Panc1 (cell line): ENCODE data around the gene HS6ST3. TPM values are rescaled to one million over a fixed set of nuclear protein-coding genes. Genes with fewer than 3 reads are reported as not detected.

ENCODE experiments used
- ATAC-seq: fragments of 200-7000 bp; cut with Tn5 transposase; 2 replicates; pipeline ENCODE4 v1.9.1; 2020; ENCODE audit warnings: mild to moderate bottlenecking, moderate library complexity
- BruUV-seq: library from RNA; stranded (reverse); fragments of 400-500 nt; replicated peaks from 2 replicates; lab custom pipeline; 2021; lab: Mats Ljungman, UMichigan
- CTCF ChIA-PET: fragments of 300-600 bp; sonication (Branson Sonifier 250); formaldehyde crosslinking; loops from one replicate; lab custom pipeline; 2022; ENCODE audit warnings: antibody characterized with exemption; lab: Charles Lee
- POLR2A ChIA-PET: fragments of 300-600 bp; sonication (Branson Sonifier 250); formaldehyde crosslinking; loops from one replicate; lab custom pipeline; 2022; ENCODE audit warnings: antibody characterized with exemption; lab: Charles Lee
- DNase-seq: peaks from one replicate; pipeline ENCODE4 v3.0.0-alpha.2; 2010; ENCODE audit warnings: low read depth, low spot score
- H3K27ac ChIP-seq: 2 replicates; pipeline ENCODE4 v1.5.1; 2011; ENCODE audit warnings: mild to moderate bottlenecking, low read length, inconsistent platforms
- H3K27me3 ChIP-seq: fragments of 200-500 bp; sonication (Bioruptor generic); 2 replicates; pipeline ENCODE4 v1.6.0; 2014; ENCODE audit warnings: low read length, inconsistent platforms; ENCODE audit not compliant: control insufficient read depth, insufficient read depth
- H3K36me3 ChIP-seq: fragments of 200-500 bp; sonication (Bioruptor generic); 2 replicates; pipeline ENCODE4 v1.5.1; 2014; ENCODE audit warnings: inconsistent platforms, mild to moderate bottlenecking, low read length, moderate library complexity; ENCODE audit not compliant: control insufficient read depth, insufficient read depth
- H3K4me1 ChIP-seq: 2 replicates; pipeline ENCODE4 v1.5.1; 2011; ENCODE audit warnings: inconsistent platforms, mild to moderate bottlenecking, low read length, moderate library complexity; ENCODE audit not compliant: control insufficient read depth, insufficient read depth
- H3K4me3 ChIP-seq, 2 experiments: 2 replicates each; pipeline ENCODE4 v1.5.1; 2011 to 2012; ENCODE audit warnings: low read depth in 2 of 2, low read length in 2 of 2, mild to moderate bottlenecking in 2 of 2, inconsistent platforms in 1 of 2, moderate library complexity in 1 of 2
- H3K9me3 ChIP-seq: fragments of 200-500 bp; sonication (Bioruptor generic); 2 replicates; pipeline ENCODE4 v1.5.1; 2014; ENCODE audit warnings: low read depth, mild to moderate bottlenecking, inconsistent platforms, low read length, moderate library complexity; ENCODE audit not compliant: control insufficient read depth, insufficient read depth
- POLR2AphosphoS5 ChIP-seq: IDR thresholded peaks from 2 replicates; pipeline ENCODE4 v1.6.1; 2012; ENCODE audit warnings: mild to moderate bottlenecking, low read depth, low read length, moderate library complexity
- SIN3A ChIP-seq: IDR thresholded peaks from 2 replicates; pipeline ENCODE4 v1.6.1; 2012; ENCODE audit warnings: low read depth, mild to moderate bottlenecking, low read length, moderate library complexity, borderline replicate concordance; ENCODE audit not compliant: insufficient read depth
- TCF7L2 ChIP-seq: IDR thresholded peaks from 2 replicates; pipeline ENCODE4 v1.6.1; 2011; ENCODE audit warnings: mild to moderate bottlenecking, low read depth, low read length, inconsistent platforms
- in situ Hi-C: cut with HindIII; loops from 2 replicates; pipeline ENCODE4 v1.10.0; 2016; ENCODE audit warnings: low sequenced_read_pairs, low pct_unique_long_range_greater_than_20kb
- intact Hi-C: fragments of 100-400 bp; cut with micrococcal nuclease; formaldehyde crosslinking; loops from one replicate; pipeline ENCODE4 v1.10.0; 2022; ENCODE audit not compliant: unreplicated experiment
- total RNA-seq: library from RNA; stranded (reverse); gene quantifications from one replicate; pipeline ENCODE4 v1.2.1, GENCODE V29; 2021; ENCODE audit not compliant: unreplicated experiment
- TF ChIP-seq, protein P1 (sequence below): fragments of 450-650 bp; IDR thresholded peaks from 2 replicates; pipeline ENCODE4 v1.5.1; 2017; ENCODE audit warnings: mild to moderate bottlenecking
- TF ChIP-seq, protein P2 (sequence below), 2 experiments: IDR thresholded peaks; 2 replicates each; pipeline ENCODE4 v1.6.1; 2011 to 2012; ENCODE audit warnings: low read depth in 2 of 2, control low read depth in 1 of 2, low read length in 1 of 2, mild to moderate bottlenecking in 1 of 2, moderate library complexity in 1 of 2; ENCODE audit not compliant: insufficient read depth in 1 of 2

HS6ST3 gene
- total RNA-seq, 1 experiment from 2014 or later: 0.13 TPM

GRCh38 chr13:96768524-96768923 lies 678.6 kb downstream of the HS6ST3 start:
- ATAC-seq (no peak), DNase-seq (no peak)
- intact Hi-C loops: no loop called here
- H3K9me3 ChIP-seq: no peaks in the 10 kb centered on the region
- CTCF ChIA-PET: no interaction called here
- no peaks in the 10 kb centered on the region for H3K4me1 ChIP-seq
- H3K27me3 ChIP-seq: no peaks in the 10 kb centered on the region
- TF ChIP-seq, protein P1, sequence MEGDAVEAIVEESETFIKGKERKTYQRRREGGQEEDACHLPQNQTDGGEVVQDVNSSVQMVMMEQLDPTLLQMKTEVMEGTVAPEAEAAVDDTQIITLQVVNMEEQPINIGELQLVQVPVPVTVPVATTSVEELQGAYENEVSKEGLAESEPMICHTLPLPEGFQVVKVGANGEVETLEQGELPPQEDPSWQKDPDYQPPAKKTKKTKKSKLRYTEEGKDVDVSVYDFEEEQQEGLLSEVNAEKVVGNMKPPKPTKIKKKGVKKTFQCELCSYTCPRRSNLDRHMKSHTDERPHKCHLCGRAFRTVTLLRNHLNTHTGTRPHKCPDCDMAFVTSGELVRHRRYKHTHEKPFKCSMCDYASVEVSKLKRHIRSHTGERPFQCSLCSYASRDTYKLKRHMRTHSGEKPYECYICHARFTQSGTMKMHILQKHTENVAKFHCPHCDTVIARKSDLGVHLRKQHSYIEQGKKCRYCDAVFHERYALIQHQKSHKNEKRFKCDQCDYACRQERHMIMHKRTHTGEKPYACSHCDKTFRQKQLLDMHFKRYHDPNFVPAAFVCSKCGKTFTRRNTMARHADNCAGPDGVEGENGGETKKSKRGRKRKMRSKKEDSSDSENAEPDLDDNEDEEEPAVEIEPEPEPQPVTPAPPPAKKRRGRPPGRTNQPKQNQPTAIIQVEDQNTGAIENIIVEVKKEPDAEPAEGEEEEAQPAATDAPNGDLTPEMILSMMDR: no peak
- TF ChIP-seq TCF7L2 (no peak), SIN3A (no peak)
- no TSS peak for BruUV-seq
- no peak overlapping the region for H3K4me3 ChIP-seq
- in situ Hi-C loops: no loop called here
- POLR2A ChIA-PET: no interaction called here
- no peaks in the 10 kb centered on the region for H3K36me3 ChIP-seq
- no peak overlapping the region for H3K27ac ChIP-seq

GRCh38 chr13:96769874-96770273 lies 680.0 kb downstream of the HS6ST3 start:
- Histone ChIP-seq H3K36me3 (no peaks in the 10 kb centered on the region), H3K27ac (no peak overlapping the region), H3K9me3 (no peaks in the 10 kb centered on the region), H3K4me1 (no peaks in the 10 kb centered on the region), H3K27me3 (no peaks in the 10 kb centered on the region), H3K4me3 (no peak overlapping the region)
- no peak for TF ChIP-seq SIN3A
- no peak for TF ChIP-seq POLR2AphosphoS5
- TF ChIP-seq, protein P1: no peak
- TF ChIP-seq TCF7L2: no peak
- TF ChIP-seq, protein P2, sequence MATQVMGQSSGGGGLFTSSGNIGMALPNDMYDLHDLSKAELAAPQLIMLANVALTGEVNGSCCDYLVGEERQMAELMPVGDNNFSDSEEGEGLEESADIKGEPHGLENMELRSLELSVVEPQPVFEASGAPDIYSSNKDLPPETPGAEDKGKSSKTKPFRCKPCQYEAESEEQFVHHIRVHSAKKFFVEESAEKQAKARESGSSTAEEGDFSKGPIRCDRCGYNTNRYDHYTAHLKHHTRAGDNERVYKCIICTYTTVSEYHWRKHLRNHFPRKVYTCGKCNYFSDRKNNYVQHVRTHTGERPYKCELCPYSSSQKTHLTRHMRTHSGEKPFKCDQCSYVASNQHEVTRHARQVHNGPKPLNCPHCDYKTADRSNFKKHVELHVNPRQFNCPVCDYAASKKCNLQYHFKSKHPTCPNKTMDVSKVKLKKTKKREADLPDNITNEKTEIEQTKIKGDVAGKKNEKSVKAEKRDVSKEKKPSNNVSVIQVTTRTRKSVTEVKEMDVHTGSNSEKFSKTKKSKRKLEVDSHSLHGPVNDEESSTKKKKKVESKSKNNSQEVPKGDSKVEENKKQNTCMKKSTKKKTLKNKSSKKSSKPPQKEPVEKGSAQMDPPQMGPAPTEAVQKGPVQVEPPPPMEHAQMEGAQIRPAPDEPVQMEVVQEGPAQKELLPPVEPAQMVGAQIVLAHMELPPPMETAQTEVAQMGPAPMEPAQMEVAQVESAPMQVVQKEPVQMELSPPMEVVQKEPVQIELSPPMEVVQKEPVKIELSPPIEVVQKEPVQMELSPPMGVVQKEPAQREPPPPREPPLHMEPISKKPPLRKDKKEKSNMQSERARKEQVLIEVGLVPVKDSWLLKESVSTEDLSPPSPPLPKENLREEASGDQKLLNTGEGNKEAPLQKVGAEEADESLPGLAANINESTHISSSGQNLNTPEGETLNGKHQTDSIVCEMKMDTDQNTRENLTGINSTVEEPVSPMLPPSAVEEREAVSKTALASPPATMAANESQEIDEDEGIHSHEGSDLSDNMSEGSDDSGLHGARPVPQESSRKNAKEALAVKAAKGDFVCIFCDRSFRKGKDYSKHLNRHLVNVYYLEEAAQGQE (IDR thresholded peaks at IDR 0.05; ENCODE audit: insufficient read depth in 1 of 2, low read depth in 2 of 2, low read length in 1 of 2): no peak
- POLR2A ChIA-PET: no interaction called here
- in situ Hi-C loops: no loop called here
- CTCF ChIA-PET: no interaction called here
- no TSS peak for BruUV-seq
- no peak for ATAC-seq
- DNase-seq: no peak
- intact Hi-C loops: no loop called here
